Stimulated activated CD4-positive, alpha-beta T cell treated with anti-CD3 and anti-CD28 coated beads, Interleukin-4, amount 100 ng/mL, for 48 hours (primary cell): Measurements from ENCODE around the gene KCNK2.

Experiments used
- DNase-seq, 2 donors: peaks; one replicate each; pipeline ENCODE4 v3.0.0-alpha.2; 2020; ENCODE audit warnings: low read depth in 2 of 2

The KCNK2 gene

GRCh38 chr1:215095524-215095923 is 13.0 kb downstream of the KCNK2 start:
- no peak for DNase-seq

GRCh38 chr1:215101511-215101910 is 19.0 kb downstream of the KCNK2 start:
- no peak for DNase-seq

DNA sequence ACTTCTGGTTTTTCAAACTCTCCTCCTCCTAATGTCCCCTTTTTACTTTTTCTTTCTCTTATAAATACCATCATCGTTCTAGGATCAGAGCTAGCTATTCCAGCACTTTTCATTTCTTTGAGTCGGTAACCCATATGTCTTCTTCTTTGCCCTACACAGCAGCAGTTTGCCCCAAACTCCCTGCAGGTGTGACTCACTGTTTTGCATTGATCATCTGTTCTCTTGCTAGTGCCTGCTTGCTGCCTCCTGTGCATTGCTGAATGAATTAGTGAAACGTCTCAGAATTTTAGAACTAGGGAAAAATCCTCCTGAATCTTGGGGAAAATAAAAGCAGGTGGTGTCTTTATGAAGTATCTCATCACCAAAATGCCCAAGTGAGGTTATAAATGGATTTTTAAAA is 21.7 kb downstream of the KCNK2 start:
- no peak for DNase-seq

DNA sequence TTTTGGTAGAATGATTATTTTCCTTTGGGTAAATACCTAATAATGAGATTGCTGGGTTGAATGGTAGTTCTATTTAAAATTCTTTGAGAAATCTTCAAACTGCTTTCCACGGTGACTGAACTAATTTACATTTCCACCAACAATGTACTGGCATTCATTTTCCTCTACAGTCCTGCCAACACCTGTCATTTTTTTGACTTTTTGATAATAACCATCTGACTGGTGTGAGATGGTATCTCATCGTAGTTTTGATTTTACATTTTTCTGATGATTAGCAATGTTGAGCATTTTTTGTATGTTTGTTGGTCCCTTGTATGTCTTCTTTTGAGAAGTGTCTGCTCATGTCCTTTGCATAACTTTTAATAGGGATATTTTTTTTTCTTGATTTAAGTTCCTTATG is 23.5 kb downstream of the KCNK2 start:
- no peak for DNase-seq

DNA sequence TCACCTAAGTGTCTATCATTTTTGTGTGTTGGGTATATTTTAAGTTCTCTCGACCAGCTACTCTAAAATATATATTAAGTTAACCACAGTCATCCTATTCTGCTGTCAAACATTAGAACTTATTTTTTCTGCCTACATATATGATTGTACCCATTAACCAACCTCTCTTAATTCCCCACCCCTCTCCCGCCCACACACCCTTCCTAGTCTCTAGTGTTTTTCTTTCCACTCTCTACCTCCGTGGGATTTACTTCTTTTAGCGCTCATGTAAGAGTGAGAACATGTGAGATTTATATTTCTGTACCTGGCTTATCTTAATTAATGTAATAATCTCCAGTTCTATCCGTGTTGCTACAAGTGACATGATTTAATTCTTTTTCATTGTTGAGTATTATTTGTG is 26.6 kb downstream of the KCNK2 start:
- no peak for DNase-seq

GRCh38 chr1:215111916-215112315 is 29.4 kb downstream of the KCNK2 start:
- DNase-seq = no peak

DNA sequence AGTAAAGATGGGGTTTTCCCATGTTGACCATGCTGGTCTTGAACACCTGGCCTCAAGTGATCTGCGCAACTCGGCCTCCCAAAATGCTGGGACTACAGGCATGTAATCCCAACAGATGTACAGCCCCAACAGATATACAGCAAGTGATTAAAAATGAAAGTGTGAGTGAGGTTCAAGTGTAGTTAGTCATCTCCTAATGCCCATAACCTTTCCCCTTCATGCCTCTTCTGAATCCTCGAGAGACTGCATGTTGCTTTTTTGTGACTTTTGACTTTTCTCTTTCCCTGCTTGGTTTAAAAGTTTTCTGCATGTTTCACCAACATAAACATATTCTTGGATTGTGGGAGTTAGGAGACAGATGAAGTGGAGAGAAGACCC is 31.2 kb downstream of the KCNK2 start:
- DNase-seq = no peak

GRCh38 chr1:215114154-215114933 is 31.8 kb downstream of the KCNK2 start:
- no peak for DNase-seq

- no peak for DNase-seq
Measured at GRCh38 chr1:215115760-215116159, 33.2 kb downstream of the KCNK2 start.

- DNase-seq = no peak
Measured at GRCh38 chr1:215118081-215118480, 35.5 kb downstream of the KCNK2 start.

GRCh38 chr1:215119056-215119455 is 36.5 kb downstream of the KCNK2 start:
- DNase-seq = no peak

DNA sequence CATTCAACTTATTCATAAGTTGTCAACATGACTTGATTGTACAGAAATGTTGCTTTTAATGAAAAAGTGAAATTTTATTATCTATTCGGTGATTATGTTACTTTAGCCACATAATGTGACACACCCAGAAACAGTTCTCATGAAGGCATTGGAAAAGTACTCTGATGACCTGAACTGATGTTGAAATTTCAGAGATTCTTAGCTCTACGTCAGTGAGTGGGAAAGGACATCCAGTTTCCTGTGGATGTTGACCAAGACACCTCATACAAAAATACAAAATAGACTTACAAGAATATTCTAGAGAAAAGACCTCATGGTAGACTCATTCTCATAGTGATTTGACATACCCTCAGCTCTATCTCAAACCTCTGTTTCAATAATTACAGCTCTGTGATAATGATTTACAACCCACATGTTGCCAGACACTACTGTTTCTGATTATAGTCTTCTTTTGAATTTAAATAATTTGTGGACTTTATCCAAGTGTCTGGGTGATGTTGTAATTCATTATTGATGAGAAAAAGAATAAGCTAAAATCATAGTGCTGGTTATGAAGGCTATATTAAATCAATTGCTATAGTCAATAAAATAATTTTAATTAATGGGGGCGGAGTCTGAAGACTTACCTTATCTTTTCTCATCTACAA is 37.3 kb downstream of the KCNK2 start:
- DNase-seq = no peak

GRCh38 chr1:215128504-215128903 is 46.0 kb downstream of the KCNK2 start:
- no peak for DNase-seq

- DNase-seq = no peak
Measured at GRCh38 chr1:215131291-215131690, 48.8 kb downstream of the KCNK2 start.

- DNase-seq = no peak
Measured at GRCh38 chr1:215132156-215132555, 49.6 kb downstream of the KCNK2 start.

- no peak for DNase-seq
Measured at GRCh38 chr1:215133532-215133931, 51.0 kb downstream of the KCNK2 start.

GRCh38 chr1:215137985-215138384 is 55.4 kb downstream of the KCNK2 start:
- DNase-seq = no peak

DNA sequence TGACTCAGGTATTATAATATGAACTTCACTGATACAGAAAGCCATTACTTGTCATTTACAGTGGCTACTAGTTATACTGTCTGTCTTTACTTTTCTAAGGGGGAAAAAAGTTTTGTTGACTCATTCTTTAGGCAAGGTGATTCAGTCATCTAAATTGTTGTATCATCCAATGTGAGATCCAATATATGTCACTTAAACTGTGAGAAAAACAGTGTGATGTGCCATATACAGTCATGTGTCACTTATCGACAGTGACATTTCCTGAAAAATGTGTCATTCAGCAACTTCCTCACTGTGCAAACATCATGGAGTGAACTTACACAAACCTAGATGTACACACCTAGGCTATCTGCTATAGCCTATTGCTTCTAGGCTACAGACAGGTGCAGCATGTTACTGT is 57.6 kb downstream of the KCNK2 start:
- no peak for DNase-seq

DNA sequence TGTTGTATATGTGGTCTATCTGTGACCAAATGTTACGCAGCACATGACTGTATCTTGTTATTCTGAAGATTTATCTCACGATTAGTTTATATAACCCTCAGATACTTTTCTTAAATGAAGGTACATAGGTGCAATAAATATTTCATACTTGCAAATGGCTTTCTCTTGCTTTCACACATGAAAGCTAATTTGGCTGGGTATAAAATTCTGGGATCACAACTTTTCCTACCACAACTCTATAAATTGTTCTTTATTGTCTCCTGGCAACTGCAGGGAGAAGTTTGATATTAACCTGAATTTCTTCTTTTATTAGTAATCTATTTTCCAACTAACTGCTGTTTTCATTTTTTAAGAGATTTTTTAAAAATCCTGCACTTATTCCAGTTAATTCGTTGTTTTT is 58.9 kb downstream of the KCNK2 start:
- DNase-seq = no peak

DNA sequence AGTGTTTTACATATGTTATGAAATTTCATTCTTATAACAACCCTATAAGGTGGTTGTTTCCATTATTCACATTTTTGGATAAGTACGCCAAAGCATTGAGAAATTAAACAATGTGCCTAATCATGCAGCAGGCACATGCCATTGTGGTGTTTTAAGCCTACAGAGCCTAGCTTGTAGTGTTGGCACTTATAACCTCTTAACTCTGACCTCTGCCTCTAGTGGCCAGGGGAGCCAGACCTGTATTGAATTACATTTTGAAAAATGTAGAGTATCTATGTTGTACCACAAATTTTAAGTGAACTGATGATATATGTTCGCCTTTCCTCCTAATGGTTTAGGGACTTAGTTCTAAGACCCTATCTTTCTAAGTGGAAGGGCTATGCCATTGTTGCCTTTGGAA is 61.0 kb downstream of the KCNK2 start:
- DNase-seq = no peak

GRCh38 chr1:215146240-215146975 is 63.9 kb downstream of the KCNK2 start:
- DNase-seq = no peak

- DNase-seq = no peak
Measured at GRCh38 chr1:215147024-215147423, 64.5 kb downstream of the KCNK2 start.
